ENCODE measurements around the gene HACD1.
"Not testable (repeated sequence)": the region's sequence is repeated elsewhere in the genome, so short reads cannot be mapped to it uniquely, and the experiment has no call there.

Gene HACD1

DNA sequence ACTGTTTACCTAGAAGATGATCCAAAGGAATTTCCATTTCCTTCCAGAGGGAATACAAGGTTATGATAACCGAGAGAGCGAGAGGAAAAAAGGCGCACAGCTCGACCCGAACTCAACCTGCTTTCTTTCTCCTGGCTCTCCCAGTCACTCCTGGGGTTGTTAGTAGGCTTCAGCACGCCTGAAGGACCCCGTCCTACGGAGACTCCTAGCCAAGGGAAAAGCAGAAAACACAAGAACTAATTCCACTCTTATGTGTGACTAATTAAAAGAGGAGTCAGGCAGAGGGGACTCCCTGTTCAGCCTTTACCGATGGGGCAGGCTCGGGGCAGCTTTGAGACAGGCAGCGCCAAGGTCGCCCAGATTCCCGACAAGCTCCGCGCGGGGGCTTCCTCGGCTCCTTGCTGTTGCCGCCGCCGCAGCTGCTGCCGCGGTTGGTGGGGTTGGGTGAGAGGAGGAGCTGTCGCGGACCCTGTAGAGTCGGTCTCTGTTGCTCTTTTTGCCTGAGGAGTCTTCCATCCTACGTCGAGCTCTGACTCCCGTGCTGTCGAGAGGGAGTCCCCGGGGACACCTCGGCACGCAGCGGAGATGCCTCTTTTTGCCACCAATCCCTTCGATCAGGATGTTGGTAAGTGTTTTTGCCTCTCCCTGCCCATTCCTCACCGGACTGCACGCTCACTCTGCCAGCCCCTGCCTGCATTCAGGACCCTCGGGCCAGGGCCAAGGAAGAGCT lies 26.7 kb upstream of the HACD1 start, which contains the start of gene STAM:
Gene STAM, plus strand, starts transcription at position 397 of the 730 bp plus-strand sequence. Its CDS starts 189 bp downstream, at position 586.
- TF ChIP-seq, protein P1, sequence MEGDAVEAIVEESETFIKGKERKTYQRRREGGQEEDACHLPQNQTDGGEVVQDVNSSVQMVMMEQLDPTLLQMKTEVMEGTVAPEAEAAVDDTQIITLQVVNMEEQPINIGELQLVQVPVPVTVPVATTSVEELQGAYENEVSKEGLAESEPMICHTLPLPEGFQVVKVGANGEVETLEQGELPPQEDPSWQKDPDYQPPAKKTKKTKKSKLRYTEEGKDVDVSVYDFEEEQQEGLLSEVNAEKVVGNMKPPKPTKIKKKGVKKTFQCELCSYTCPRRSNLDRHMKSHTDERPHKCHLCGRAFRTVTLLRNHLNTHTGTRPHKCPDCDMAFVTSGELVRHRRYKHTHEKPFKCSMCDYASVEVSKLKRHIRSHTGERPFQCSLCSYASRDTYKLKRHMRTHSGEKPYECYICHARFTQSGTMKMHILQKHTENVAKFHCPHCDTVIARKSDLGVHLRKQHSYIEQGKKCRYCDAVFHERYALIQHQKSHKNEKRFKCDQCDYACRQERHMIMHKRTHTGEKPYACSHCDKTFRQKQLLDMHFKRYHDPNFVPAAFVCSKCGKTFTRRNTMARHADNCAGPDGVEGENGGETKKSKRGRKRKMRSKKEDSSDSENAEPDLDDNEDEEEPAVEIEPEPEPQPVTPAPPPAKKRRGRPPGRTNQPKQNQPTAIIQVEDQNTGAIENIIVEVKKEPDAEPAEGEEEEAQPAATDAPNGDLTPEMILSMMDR (IDR thresholded peaks at IDR 0.05; ENCODE audit: extremely low read depth, missing control alignments) = no peak

DNA sequence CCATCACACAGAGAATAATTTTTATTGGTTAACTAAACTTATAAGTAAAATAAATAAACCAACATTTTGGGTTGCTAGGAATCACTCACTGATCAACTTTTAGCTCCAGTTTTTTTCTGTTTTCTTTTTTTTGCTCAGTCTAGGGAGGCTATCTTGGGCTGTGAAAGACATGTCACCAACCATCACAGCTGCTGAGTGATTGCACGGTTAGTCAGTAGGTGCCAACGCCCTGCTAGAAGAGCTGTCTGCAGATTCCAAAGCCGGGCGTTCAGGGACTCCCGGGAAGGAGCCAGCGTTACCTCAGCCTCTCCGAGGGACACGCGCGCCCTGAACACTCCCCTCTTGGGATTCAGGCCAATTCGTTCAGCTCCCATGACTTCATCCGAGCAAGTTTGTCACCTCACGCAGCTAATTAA lies 26.2 kb upstream of the HACD1 start:
- no peak for DNase-seq (ENCODE audit: low spot score)
- TF ChIP-seq, protein P1 (IDR thresholded peaks at IDR 0.05; ENCODE audit: extremely low read depth, missing control alignments) = no peak

More for the DNA sequence above, 26.7 kb upstream of the HACD1 start, which contains the start of gene STAM:
- DNase-seq (ENCODE audit: low spot score) = peak; percentile 86

DNA sequence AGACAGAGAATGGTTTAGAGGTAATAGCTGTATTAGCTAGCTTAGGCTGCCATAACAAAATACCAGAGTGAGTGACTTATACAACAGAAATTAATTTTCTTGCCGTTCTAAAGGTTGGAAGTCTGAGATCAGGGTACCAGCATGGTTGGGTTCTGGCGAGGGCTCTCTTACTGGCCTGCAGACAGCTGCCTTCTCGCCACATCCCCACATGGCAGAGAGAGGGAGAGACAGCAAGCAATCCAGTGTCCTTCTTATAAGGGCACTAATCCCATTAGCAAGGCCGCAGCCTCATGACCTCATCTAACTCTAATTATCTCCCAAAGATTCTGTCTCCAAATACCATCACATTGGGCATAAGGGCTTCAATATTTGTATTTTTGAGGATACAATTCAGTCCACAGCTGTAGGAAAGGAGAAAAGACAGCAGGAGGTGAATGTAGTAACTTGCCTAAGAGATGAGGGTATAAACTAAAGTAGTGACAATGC lies 23.2 kb upstream of the HACD1 start:
- TF ChIP-seq, protein P1 (IDR thresholded peaks at IDR 0.05; ENCODE audit: extremely low read depth, missing control alignments) = no peak
- DNase-seq (ENCODE audit: low spot score) = no peak

DNA sequence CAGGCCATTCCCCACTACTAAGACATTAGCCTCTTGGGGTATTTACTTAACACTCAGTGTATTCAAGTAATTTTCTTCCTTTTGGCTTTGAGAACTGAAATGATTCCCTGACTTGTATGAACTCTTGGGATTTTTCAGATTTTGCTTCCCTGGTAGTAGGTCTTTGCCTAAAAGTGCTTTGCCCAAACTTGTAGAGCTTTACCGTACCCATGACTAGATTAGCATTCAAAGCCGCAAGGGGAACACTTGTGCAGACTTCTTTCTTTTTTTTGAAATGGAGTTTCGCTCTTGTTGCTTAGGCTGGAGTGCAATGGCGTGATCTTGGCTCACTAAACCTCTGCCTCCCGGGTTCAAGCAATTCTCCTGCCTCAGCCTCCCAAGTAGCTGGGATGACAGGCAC lies 20.7 kb upstream of the HACD1 start:
- TF ChIP-seq, protein P1 (IDR thresholded peaks at IDR 0.05; ENCODE audit: extremely low read depth, missing control alignments) = no peak

DNA sequence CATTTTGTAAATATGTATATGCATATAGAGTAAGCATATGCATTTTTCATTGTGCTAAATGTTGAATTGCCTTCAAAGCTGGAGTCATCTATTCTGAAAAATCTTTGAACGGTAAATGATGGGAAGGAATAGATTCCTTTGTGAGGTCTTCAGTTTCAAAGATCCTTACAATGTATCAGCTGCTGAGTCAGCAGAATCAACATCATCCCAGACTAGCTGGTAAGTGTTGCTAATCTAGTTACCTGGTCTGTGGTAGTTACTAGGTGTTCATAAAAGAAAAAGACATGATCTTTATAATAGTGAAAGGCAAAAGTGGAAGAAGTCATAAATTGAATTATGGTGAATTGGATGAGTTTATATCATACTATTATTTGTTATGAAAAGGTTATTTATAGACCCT lies 16.2 kb upstream of the HACD1 start:
- TF ChIP-seq, protein P1 (IDR thresholded peaks at IDR 0.05; ENCODE audit: extremely low read depth, missing control alignments) = no peak
- DNase-seq (ENCODE audit: low spot score) = no peak

More for the DNA sequence above, 20.7 kb upstream of the HACD1 start:
- no peak for DNase-seq (ENCODE audit: low spot score)

DNA sequence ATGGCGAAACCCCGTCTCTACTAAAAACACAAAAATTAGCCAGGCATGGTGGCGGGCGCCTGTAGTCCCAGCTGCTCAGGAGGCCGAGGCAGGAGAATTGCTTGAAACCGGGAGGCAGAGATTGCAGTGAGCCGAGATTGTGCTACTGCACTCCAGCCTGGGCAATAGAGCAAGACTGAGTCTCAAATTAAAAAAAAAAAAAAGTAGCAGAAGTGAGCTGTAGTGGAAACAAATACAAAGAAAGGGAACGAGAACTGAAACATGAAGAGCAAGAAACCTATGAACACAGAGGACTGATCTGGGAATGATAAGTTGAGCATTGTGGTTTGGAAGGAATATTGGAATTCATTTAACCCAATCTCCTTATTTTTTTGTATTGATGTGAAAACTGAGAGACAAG lies 15.4 kb upstream of the HACD1 start:
- DNase-seq (ENCODE audit: low spot score) = not testable (repeated sequence)

DNA sequence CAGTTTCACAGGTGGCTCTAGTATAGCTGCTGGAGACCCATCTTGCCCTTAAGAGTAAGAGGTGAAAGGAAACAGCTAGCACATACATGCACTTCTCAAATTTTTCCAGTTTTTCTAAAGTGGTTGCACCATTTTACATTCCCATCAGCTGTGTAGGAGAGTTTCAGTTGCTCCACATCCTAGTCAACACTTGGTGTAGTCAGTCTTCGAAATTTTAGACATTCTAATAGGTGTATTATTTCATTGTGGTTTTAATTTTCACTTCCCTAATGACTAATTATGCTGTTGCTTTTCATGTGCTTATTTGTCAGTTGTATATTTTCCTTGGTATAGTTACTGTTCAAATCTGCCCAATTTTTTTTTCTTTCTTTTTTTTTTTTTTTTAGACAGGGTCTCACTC lies 9.5 kb upstream of the HACD1 start:
- DNase-seq (ENCODE audit: low spot score) = no peak
- TF ChIP-seq, protein P1 (IDR thresholded peaks at IDR 0.05; ENCODE audit: extremely low read depth, missing control alignments) = no peak

DNA sequence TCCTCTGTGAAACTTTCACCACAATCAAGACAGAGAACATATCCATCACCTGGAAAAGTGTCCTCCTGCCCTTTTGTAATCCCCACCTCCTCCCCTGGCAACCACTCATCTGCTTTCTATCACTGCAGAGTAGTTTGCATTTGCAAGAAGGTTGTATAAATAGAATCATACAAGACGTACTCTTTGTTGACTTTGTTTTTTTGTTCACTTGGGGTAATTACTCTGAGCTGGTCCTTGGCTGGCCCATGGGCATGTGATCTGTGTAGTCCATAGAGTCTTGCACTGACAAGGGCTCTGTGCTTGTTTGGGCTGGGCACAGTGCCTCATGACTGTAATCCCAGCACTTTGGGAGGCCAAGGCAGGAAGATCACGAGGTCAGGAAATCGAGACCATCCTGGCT lies 7.8 kb upstream of the HACD1 start:
- TF ChIP-seq, protein P1 (IDR thresholded peaks at IDR 0.05; ENCODE audit: extremely low read depth, missing control alignments) = no peak
- DNase-seq (ENCODE audit: low spot score) = no peak
